Lower lobe of right lung (tissue), 2 donors: ENCODE results near the gene SBK2. TPM values are rescaled to one million over a fixed set of nuclear protein-coding genes. Genes with fewer than 3 reads are reported as not detected.
"Not testable (repeated sequence)": the region's sequence is repeated elsewhere in the genome, so short reads cannot be mapped to it uniquely, and the experiment has no call there.

Source experiments
- ATAC-seq, 2 donors: fragments of 200-7000 bp; cut with Tn5 transposase; one replicate each; pipeline ENCODE4 v1.9.1; 2020 to 2022; ENCODE audit warnings: mild to moderate bottlenecking in 2 of 2, moderate library complexity in 2 of 2
- DNase-seq: peaks from one replicate; pipeline ENCODE4 v3.0.0-alpha.2; 2020
- H3K27ac ChIP-seq: fragments of 200-600 bp; one replicate; pipeline ENCODE4 v1.8.0; 2022
- H3K27me3 ChIP-seq: fragments of 200-600 bp; one replicate; pipeline ENCODE4 v1.8.0; 2022; ENCODE audit warnings: low read depth
- H3K36me3 ChIP-seq: fragments of 200-600 bp; one replicate; pipeline ENCODE4 v1.8.0; 2022; ENCODE audit warnings: mild to moderate bottlenecking
- H3K4me1 ChIP-seq: fragments of 200-600 bp; one replicate; pipeline ENCODE4 v1.8.0; 2022
- H3K4me3 ChIP-seq: fragments of 200-600 bp; one replicate; pipeline ENCODE4 v1.8.0; 2022; ENCODE audit warnings: mild to moderate bottlenecking
- H3K9me3 ChIP-seq: fragments of 200-600 bp; one replicate; pipeline ENCODE4 v1.8.0; 2022
- intact Hi-C: fragments of 100-400 bp; cut with DNase I; formaldehyde crosslinking; loops from one replicate; pipeline ENCODE4 v1.11.0; 2022
- long read RNA-seq: library from polyadenylated mRNA; unstranded; transcript quantifications from one replicate; pipeline ENCODE4 v2.0.0, GENCODE V29; 2021
- total RNA-seq: library from RNA; stranded (reverse); fragmentation: NEBNext Ultra II Directional; extraction: Animal tissue kit (Norgen Biotek cat#: 25700); gene quantifications from one replicate; pipeline ENCODE4 v1.2.1, GENCODE V29; 2021
- TF ChIP-seq, protein P1 (sequence below): fragments of 200-600 bp; IDR thresholded peaks from one replicate; pipeline ENCODE4 v1.8.0; 2022; ENCODE audit warnings: antibody characterized with exemption, mild to moderate bottlenecking
- donor health status: DM: no; HTN: yes; CAD: no; lungs with severe emphysema.

SBK2 gene
- not detected for total RNA-seq
- long read RNA-seq: 0 reads

DNA sequence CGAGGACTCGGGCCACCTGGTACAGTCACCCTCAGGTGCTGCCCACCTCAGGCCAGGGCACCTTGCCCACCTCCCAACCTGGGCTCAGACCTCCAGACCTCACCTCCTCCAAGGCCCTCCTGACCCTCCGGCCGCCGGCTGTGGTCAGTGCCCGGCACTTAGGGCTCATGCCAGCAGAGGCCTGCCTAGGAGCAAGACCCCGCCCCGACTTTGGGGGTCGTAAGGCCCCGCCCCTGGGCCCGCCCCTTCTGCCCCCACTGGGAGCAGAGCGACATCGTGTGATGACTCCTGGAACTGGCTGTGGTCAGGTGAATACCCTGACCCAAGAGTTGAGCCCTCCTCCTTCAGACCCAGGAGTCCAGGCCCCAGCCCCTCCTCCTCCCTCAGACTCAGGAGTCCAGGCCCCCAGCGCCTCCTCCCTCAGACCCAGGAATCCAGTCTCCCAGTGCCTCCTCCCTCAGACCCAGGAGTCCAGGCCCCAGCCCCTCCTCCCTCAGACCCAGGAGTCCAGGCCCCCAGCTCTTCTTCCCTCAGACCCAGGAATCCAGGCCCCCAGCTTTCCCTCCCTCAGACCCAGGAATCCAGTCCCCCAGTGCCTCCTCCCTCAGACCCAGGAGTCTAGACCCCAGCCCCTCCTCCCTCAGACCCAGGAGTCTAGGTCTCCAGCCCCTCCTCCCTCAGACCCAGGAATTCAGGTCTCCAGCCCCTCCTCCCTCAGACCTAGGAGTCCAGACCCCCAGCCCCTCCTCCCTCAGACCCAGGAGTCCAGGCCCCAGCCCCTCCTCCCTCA is at the start of gene SBK2:
Gene SBK2, minus strand, starts transcription at position 183 of the 790 bp plus-strand sequence. CDS start 839 bp downstream, outside the sequence.
- H3K27me3 ChIP-seq: peaks cover 5% of the 10 kb centered on the region
- H3K4me1 ChIP-seq: no peaks in the 10 kb centered on the region
- DNase-seq (no peak), ATAC-seq (peak in 1 of 2 donors; percentile 21)
- TF ChIP-seq, protein P1, sequence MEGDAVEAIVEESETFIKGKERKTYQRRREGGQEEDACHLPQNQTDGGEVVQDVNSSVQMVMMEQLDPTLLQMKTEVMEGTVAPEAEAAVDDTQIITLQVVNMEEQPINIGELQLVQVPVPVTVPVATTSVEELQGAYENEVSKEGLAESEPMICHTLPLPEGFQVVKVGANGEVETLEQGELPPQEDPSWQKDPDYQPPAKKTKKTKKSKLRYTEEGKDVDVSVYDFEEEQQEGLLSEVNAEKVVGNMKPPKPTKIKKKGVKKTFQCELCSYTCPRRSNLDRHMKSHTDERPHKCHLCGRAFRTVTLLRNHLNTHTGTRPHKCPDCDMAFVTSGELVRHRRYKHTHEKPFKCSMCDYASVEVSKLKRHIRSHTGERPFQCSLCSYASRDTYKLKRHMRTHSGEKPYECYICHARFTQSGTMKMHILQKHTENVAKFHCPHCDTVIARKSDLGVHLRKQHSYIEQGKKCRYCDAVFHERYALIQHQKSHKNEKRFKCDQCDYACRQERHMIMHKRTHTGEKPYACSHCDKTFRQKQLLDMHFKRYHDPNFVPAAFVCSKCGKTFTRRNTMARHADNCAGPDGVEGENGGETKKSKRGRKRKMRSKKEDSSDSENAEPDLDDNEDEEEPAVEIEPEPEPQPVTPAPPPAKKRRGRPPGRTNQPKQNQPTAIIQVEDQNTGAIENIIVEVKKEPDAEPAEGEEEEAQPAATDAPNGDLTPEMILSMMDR: no peak
- H3K36me3 ChIP-seq: no peaks in the 10 kb centered on the region
- no peaks in the 10 kb centered on the region for H3K9me3 ChIP-seq
- no peak within 1 kb of the TSS for H3K4me3 ChIP-seq
- intact Hi-C loops: no loop called here
- H3K27ac ChIP-seq: no peak within 1 kb of the TSS

- Histone ChIP-seq H3K4me3 (peak overlapping the region; percentile 36), H3K36me3 (no peaks in the 10 kb centered on the region), H3K9me3 (no peaks in the 10 kb centered on the region), H3K4me1 (peaks cover 46% of the 10 kb centered on the region), H3K27me3 (no peaks in the 10 kb centered on the region), H3K27ac (peak overlapping the region; percentile 68)
- DNase-seq (peak; percentile 89), ATAC-seq (peak; percentile 72 to 82)
- intact Hi-C loops: no loop called here
- TF ChIP-seq, protein P1: no peak
Observed at GRCh38 chr19:55585658-55586339, 48.9 kb upstream of the SBK2 start.

- Histone ChIP-seq H3K4me3 (no peak overlapping the region), H3K27ac (no peak overlapping the region), H3K36me3 (no peaks in the 10 kb centered on the region), H3K4me1 (peaks cover 46% of the 10 kb centered on the region), H3K9me3 (no peaks in the 10 kb centered on the region), H3K27me3 (no peaks in the 10 kb centered on the region)
- intact Hi-C loops: no loop called here
- no peak for ATAC-seq
- TF ChIP-seq, protein P1: no peak
- no peak for DNase-seq
Observed at GRCh38 chr19:55584871-55585270, 47.9 kb upstream of the SBK2 start.

GRCh38 chr19:55583897-55584296 is 47.0 kb upstream of the SBK2 start:
- intact Hi-C loops, H3K4me3 ChIP-seq, H3K9me3 ChIP-seq, ATAC-seq, H3K27me3 ChIP-seq, DNase-seq, H3K36me3 ChIP-seq: not testable (repeated sequence)
- Histone ChIP-seq H3K4me1 (peaks cover 46% of the 10 kb centered on the region), H3K27ac (peak overlapping the region; percentile 24)

DNA sequence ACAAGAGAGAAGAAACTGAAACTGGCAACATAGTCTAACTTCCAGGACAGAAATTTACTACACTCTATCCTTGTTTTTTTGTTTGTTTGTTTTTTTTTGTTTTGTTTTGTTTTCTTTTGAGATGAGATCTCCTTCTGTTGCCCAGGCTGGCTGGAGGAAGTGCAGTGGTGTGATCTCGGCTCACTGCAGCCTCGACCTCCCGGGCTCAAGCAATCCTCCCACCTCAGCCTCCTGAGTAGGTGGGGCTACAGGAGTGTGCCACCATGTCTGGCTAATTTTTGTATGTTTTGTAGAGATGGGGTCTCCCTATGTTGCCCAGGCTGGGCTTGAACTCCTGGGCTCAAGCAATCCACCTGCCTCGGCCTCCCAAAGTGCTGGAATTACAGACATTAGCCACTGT is 45.4 kb upstream of the SBK2 start:
- Histone ChIP-seq H3K27ac (peak overlapping the region; percentile 91), H3K4me1 (peaks cover 38% of the 10 kb centered on the region), H3K36me3 (peaks cover 15% of the 10 kb centered on the region), H3K4me3 (peak overlapping the region; percentile 89)
- H3K9me3 ChIP-seq, DNase-seq, H3K27me3 ChIP-seq, ATAC-seq, intact Hi-C loops: not testable (repeated sequence)

DNA sequence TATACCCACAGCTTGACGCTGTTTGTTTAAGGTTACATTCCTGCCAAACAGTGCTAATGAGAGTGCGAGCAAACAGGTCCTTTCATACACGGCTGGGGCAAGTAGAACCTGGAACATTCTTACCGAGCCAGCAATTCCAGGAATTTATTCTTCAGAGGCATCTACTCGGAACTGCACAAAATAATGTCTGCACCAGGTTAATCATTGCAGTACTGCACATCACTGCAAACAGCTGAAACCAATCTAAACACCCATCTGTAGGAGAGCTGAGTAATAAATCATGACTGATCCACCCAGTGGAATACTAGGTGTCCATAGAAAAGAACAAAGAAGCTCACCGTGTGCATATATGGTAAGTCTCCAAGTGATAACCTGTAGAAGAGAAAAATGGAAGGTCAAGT is 44.9 kb upstream of the SBK2 start:
- peak; percentile 37 to 38 for ATAC-seq
- intact Hi-C loops: no loop called here
- no peak for DNase-seq
- Histone ChIP-seq H3K27ac (peak overlapping the region; percentile 91), H3K27me3 (no peaks in the 10 kb centered on the region), H3K4me1 (peaks cover 34% of the 10 kb centered on the region), H3K36me3 (peaks cover 20% of the 10 kb centered on the region), H3K4me3 (peak overlapping the region; percentile 89), H3K9me3 (no peaks in the 10 kb centered on the region)
- TF ChIP-seq, protein P1: no peak
